Left ventricle myocardium inferior (tissue), 1 donor: Measurements from ENCODE around the gene INTS11. TPM values are rescaled to one million over a fixed set of nuclear protein-coding genes. Genes with fewer than 3 reads are reported as not detected.

Source experiments
- DNase-seq: peaks from one replicate; pipeline ENCODE4 v3.0.0-alpha.2; 2020
- H3K27ac ChIP-seq: fragments of 200-600 bp; replicated peaks from 2 replicates; pipeline ENCODE4 v1.8.0; 2021
- H3K27me3 ChIP-seq: fragments of 200-600 bp; 2 replicates; pipeline ENCODE4 v1.8.0; 2021; ENCODE audit warnings: low read depth
- H3K36me3 ChIP-seq: fragments of 200-600 bp; 2 replicates; pipeline ENCODE4 v1.8.0; 2021
- H3K4me1 ChIP-seq: fragments of 200-600 bp; 2 replicates; pipeline ENCODE4 v1.8.0; 2021
- H3K4me3 ChIP-seq: fragments of 200-600 bp; 2 replicates; pipeline ENCODE4 v1.8.0; 2021; ENCODE audit warnings: mild to moderate bottlenecking, moderate library complexity
- H3K9me3 ChIP-seq: fragments of 200-600 bp; replicated peaks from 2 replicates; pipeline ENCODE4 v1.8.0; 2021
- intact Hi-C: fragments of 100-400 bp; cut with micrococcal nuclease; formaldehyde crosslinking; loops from one replicate; pipeline ENCODE4 v1.11.0; 2022
- total RNA-seq: library from RNA; stranded (reverse); fragmentation: NEBNext Ultra II Directional; extraction: Animal tissue kit (Norgen Biotek cat#: 25700); gene quantifications from one replicate; pipeline ENCODE4 v1.2.1, GENCODE V29; 2021
- TF ChIP-seq, protein P1 (sequence below): fragments of 200-600 bp; IDR thresholded peaks from 2 replicates; pipeline ENCODE4 v1.8.0; 2021; ENCODE audit warnings: antibody characterized with exemption, mild to moderate bottlenecking, borderline replicate concordance
- donor health status: DM: no; HTN: yes; CAD: no; lungs with severe emphysema.

Gene INTS11
- total RNA-seq, 1 donor from 2014 or later, result 70.1 TPM

DNA sequence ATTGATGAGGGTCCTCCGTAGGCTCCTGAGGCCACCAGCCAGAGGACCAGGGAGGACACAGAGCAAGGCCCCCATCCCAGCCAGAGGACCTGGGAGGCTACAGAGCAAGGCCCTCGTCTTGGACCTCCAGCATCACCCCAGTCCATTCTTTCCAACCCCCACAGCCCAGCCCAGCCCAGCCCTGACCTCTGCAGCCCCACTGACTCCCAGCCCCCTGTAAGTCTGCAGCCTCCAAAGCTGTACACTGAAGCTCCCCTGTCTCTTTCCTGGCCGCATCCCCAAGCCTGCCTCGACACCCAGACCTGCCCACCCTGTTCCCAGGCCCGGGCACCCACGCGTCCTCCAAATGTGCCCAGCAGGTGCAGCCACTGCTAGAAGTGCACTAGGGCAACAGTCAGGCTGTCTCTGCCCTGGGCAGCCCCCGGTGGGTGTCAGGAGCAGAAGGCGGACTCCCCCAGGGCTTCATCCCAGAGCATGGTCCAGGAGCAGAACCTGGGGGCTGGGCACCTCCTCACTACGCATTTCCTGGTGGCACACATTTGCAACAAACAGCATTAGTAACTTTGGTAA is 22.7 kb upstream of the INTS11 start:
- TF ChIP-seq, protein P1, sequence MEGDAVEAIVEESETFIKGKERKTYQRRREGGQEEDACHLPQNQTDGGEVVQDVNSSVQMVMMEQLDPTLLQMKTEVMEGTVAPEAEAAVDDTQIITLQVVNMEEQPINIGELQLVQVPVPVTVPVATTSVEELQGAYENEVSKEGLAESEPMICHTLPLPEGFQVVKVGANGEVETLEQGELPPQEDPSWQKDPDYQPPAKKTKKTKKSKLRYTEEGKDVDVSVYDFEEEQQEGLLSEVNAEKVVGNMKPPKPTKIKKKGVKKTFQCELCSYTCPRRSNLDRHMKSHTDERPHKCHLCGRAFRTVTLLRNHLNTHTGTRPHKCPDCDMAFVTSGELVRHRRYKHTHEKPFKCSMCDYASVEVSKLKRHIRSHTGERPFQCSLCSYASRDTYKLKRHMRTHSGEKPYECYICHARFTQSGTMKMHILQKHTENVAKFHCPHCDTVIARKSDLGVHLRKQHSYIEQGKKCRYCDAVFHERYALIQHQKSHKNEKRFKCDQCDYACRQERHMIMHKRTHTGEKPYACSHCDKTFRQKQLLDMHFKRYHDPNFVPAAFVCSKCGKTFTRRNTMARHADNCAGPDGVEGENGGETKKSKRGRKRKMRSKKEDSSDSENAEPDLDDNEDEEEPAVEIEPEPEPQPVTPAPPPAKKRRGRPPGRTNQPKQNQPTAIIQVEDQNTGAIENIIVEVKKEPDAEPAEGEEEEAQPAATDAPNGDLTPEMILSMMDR, result no peak
- peak overlapping the region; percentile 91 for H3K27ac ChIP-seq
- no peak for DNase-seq
- peak overlapping the region; percentile 84 for H3K4me3 ChIP-seq
- no peaks in the 10 kb centered on the region for H3K27me3 ChIP-seq
- intact Hi-C loops, result no loop called here
- no peaks in the 10 kb centered on the region for H3K36me3 ChIP-seq
- H3K9me3 ChIP-seq, result no peaks in the 10 kb centered on the region
- H3K4me1 ChIP-seq, result peaks cover 59% of the 10 kb centered on the region

DNA sequence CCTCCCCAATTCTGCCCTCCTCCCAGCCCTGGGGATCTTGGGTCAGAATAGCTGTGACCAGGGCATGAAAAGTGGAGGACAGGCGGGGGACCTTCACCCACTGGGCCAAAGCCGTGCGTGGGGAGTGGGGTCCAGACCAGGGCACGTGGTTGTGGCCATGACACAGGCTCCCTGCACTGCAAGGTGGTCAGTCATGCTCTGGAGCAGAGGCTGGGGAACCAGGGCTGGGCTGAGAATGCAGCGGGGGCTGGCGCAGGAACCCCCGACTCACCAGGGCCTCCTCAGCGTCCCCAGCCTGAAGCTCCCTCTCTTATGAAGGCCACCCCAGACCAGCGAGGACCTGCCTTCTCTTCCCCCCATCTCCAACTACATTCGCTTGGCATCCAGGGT is 22.0 kb upstream of the INTS11 start:
- Histone ChIP-seq H3K4me1 (peaks cover 53% of the 10 kb centered on the region), H3K9me3 (no peaks in the 10 kb centered on the region), H3K4me3 (peak overlapping the region; percentile 84), H3K27ac (peak overlapping the region; percentile 91), H3K36me3 (peaks cover 5% of the 10 kb centered on the region), H3K27me3 (no peaks in the 10 kb centered on the region)
- TF ChIP-seq, protein P1, result no peak
- intact Hi-C loops, result no loop called here
- DNase-seq, result no peak

DNA sequence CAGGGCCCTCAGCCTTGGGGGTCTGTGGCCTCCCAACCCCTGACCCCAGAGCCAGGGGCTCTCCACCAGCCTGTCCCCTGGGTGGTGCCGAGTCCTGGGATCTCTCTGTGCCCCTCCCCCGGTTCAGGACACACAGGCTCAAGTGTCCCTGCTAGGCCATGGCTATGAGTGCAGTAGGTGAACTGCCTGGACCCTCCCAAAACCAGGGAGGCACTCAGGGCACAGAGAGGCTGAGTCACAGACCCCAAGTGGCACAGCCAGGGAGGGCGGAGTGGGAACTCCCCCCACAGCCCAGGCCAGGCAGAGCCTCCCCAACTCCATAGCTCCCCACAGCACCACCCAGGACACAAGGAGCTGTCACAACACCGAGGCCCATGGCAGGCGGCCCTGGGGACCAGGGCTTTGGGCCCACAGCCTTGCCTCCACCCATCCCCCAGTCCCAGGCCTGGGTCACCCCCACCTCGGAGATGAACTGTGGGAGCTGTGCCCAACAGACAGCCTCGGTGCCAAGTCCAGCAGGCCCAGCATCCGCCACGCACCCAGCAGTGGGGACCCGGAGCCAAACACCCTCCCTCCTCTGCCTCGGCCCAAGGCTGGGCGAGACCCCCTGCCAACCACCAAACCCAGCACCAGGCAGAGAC is 21.5 kb upstream of the INTS11 start:
- H3K36me3 ChIP-seq, result peaks cover 10% of the 10 kb centered on the region
- TF ChIP-seq, protein P1, result no peak
- no peaks in the 10 kb centered on the region for H3K27me3 ChIP-seq
- no peaks in the 10 kb centered on the region for H3K9me3 ChIP-seq
- peak overlapping the region; percentile 91 for H3K27ac ChIP-seq
- no peak for DNase-seq
- peak overlapping the region; percentile 84 for H3K4me3 ChIP-seq
- peaks cover 51% of the 10 kb centered on the region for H3K4me1 ChIP-seq
- intact Hi-C loops, result no loop called here

DNA sequence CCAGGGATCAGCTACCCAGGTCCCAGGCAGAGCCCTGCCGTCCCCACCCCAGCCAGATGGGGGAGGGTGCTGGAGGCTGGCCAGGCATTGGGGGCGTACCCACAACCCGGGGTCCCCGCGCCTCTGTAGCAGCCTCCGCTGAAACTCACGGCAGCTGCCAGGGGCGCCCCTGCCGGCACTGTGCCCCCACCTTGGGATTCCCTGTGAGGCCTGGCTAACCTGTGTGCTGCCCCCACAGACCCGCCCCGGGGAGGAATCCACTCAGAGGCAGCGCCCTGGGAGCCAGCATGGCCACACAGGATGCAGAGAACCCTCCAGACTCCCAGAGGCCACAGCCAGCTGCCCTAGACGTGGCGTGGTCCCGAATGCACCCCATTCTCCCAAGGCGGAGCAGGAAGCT is 20.9 kb upstream of the INTS11 start:
- DNase-seq, result no peak
- H3K9me3 ChIP-seq, result no peaks in the 10 kb centered on the region
- no peak overlapping the region for H3K4me3 ChIP-seq
- peaks cover 14% of the 10 kb centered on the region for H3K36me3 ChIP-seq
- H3K27ac ChIP-seq, result peak overlapping the region; percentile 91
- peaks cover 51% of the 10 kb centered on the region for H3K4me1 ChIP-seq
- no peaks in the 10 kb centered on the region for H3K27me3 ChIP-seq
- TF ChIP-seq, protein P1, result no peak
- intact Hi-C loops, result no loop called here

DNA sequence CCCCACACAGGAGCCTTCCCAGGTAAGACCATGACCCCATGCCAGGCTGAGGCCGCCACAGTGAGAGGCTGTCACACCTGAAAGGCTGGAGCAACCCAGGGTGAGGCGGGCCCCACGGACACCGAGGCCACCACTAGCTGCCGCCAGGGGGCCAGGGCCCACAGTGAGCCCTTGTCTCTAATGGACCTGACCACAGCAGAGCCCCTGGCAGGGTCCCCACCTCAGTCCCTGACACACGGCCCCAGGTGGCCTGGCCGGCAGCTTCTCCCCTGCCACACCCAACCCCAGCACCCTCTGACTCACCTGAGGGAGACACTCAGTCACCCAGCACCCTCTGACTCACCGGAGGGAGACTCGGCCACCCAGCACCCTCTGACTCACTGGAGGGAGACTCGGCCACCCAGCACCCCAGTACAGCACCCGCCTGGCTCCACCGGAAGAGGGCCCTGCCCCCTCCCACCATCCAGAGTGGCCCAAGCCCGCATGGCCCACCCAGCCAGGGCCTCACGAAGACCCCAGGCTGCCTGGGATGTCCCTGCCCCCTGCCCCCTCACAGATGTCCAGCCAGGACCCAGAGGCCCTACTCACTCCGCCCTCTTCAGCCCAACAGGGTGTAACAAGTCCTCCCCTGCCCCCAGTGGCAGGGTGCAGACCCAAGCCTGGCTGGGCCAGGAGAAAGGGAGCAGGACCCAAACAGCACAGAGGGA is 20.3 kb upstream of the INTS11 start:
- H3K27ac ChIP-seq, result no peak overlapping the region
- peaks cover 20% of the 10 kb centered on the region for H3K36me3 ChIP-seq
- H3K4me3 ChIP-seq, result no peak overlapping the region
- H3K9me3 ChIP-seq, result no peaks in the 10 kb centered on the region
- DNase-seq, result no peak
- peaks cover 51% of the 10 kb centered on the region for H3K4me1 ChIP-seq
- TF ChIP-seq, protein P1, result peak; percentile 39
- intact Hi-C loops, result no loop called here
- no peaks in the 10 kb centered on the region for H3K27me3 ChIP-seq
